ENCODE results near the gene ZNF217. TPM values are rescaled to one million over a fixed set of nuclear protein-coding genes. Genes with fewer than 3 reads are reported as not detected.
"Not testable (repeated sequence)": the region's sequence is repeated elsewhere in the genome, so short reads cannot be mapped to it uniquely, and the experiment has no call there.

ZNF217 gene
- polyA plus RNA-seq, 2 of the 4 experiments (the other 2 are of a cell fraction) = 22.2 to 30.5 TPM

DNA sequence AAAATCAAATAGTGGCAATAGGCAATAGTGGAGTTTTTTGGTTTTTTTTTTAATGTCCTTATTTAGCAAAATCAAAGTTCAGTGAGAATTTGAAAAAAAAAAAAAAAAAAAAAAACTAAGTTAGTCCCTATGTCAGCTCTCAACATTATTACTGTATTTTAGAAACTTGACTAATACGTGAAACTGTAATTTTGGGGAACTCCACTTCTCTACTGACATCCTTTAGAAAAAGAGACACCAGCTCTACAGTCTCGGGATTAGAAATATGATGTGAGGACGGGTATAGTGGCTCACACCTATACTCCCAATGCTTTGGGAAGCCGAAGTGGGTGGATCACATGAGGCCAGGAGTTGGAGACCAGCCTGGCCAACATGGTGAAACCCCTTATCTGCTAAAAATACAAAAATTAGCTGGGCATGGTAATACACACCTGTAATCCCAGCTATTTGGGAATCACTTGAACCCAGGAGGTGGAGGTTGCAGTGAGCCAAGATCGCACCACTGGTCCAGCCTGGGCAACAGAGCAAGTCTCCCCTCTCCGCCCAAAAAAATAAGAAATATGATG, 8.6 kb downstream of the ZNF217 start:
- WGBS (ENCODE audit: missing lambda C conversion rate) = 83% methylated on average over 6 of the region's 6 CpGs
- POLR2A ChIA-PET = interaction anchor here (0.7 kb wide), 1 partner anchor 356 kb away, joined by 3 read pairs; no protein-coding TSS in a partner anchor
- H3K9me3 ChIP-seq; DNase-seq (ENCODE audit: low read depth in 1 of 2, low spot score in 1 of 2); FAIRE-seq; H3K4me3 ChIP-seq; ATAC-seq: not testable (repeated sequence)
- peak overlapping the region; percentile 1 to 80; a peak in 5 of 6 replicates for H3K27ac ChIP-seq
- peak overlapping the region; percentile 99 for H3K4me2 ChIP-seq
- CTCF ChIA-PET = interaction anchor here (0.7 to 1.2 kb wide), 2 partner anchors 11 to 330 kb away, joined by 3 read pairs; no protein-coding TSS in a partner anchor
- peaks cover 92% of the 10 kb centered on the region for H3K4me1 ChIP-seq

DNA sequence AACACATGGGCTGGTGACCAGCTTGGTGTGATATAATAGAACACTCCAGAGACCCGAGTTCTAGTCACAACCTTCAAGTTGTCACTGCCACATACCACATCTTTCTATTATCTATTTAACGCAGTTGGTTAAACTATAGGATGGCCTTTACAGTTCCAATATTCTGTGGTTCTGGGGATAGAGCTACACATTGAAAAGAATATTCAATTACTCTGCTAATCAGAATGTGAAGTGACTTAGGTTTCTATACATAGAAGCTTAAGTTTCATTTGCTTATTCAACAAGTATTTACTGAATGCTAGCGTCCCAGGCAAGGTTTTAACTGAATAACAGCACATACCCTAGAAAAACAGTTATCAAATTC, 9.1 kb downstream of the ZNF217 start:
- POLR2A ChIA-PET = interaction anchor here (0.7 kb wide), 1 partner anchor 357 kb away, joined by 3 read pairs; no protein-coding TSS in a partner anchor
- H3K27ac ChIP-seq = peak overlapping the region; percentile 68 to 87
- peaks cover 93% of the 10 kb centered on the region for H3K4me1 ChIP-seq
- not testable (repeated sequence) for FAIRE-seq; DNase-seq (ENCODE audit: low read depth in 1 of 2, low spot score in 1 of 2); H3K9me3 ChIP-seq; H3K4me3 ChIP-seq; ATAC-seq
- 31% methylated on average over 3 of the region's 3 CpGs for WGBS (ENCODE audit: missing lambda C conversion rate)
- CTCF ChIA-PET = interaction anchor here (0.7 kb wide), 1 partner anchor 12 kb away, joined by 3 read pairs; no protein-coding TSS in a partner anchor
- peak overlapping the region; percentile 99 for H3K4me2 ChIP-seq

DNA sequence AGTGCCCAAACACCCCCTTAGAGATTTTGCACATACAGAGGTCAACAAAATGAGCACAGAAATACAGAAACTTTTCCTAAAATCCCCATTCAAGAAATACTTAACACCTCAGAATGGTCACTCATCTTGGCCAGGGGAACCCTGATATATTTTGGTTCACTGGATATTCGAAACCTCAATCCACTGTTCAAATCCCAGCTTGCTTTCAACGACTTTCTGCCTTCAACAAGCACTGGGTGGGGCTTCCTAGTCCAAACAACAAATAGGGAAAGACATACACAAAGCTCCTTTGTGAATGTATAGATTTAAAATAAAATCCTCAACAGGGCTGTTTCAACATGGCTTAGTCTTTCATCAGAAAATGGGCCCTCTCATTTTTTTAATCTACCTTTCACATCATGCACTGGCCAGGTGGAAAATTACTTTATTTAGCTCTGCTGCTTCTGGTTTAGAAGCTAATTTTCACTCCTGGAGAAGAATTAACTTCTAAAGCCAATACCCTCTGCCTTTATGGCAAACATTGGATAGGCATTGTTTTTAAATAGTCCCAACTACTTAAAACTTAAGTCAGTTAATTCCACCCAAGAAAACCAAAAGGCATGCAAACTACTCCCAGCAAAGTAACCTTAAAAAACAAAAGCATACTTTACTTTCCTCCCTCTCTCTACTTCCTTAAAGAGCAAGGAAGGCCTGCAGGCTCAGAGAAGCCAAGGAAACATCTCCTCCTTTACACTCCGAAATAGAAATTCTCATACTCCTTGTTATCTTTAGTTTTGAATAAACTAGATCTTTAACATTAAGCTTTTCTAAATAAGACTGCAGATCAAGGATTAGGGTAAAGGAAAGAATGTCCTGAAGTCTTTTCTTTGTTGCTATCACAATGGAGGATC, 9.7 kb downstream of the ZNF217 start:
- H3K9me3 ChIP-seq; DNase-seq (ENCODE audit: low read depth in 1 of 2, low spot score in 1 of 2); ATAC-seq; H3K4me3 ChIP-seq; FAIRE-seq: not testable (repeated sequence)
- 23% methylated on average over 3 of the region's 3 CpGs for WGBS (ENCODE audit: missing lambda C conversion rate)
- ChIA-PET CTCF (interaction anchor here (0.7 to 8.9 kb wide), 5 partner anchors 11 to 355 kb away, joined by 3 to 120 read pairs (median 5); no protein-coding TSS in a partner anchor), POLR2A (interaction anchor here (0.7 to 2.0 kb wide), 5 partner anchors 10 to 357 kb away, joined by 3 to 18 read pairs (median 5); partner anchors contain the start of gene ZNF217)
- peak overlapping the region; percentile 99 for H3K4me2 ChIP-seq
- peaks cover 94% of the 10 kb centered on the region for H3K4me1 ChIP-seq
- H3K27ac ChIP-seq = peak overlapping the region; percentile 68 to 87

DNA sequence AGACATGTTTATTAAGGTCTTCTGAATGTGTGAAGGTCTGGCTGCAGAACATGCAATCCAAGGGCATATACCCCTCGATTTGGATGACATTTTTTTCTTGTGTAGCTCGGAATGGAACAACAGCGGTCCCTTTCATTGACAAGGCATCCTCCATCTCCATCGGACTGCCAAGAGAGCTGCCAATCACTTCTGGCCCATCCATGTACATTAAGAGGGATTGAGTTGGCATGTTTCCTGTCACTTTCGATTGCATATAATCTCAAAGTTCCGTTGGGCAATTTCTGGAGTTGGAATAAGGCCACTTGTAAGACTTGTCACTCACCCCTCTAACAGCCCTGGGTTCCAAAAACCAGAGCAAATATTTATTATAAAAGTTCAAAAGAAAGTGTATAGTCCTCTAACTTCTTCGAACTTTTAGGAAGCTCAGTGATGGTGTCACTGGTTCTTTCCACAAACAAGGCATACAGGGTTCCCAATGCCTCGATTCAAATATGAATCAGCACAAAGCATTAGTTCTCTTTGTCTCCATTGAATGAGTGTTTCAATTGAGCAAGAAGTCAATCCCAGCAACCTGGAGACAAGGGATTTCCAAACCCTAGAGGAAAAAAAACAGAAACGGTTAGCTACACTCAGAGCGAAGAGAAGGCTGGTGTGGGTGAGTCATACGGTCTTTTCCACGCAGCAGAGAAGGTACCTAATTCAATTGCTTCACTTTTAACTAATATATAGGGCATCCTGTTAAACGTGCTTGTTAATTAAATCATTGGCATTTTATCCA, 10.9 kb downstream of the ZNF217 start:
- ATAC-seq = peak; percentile 65 to 70
- Histone ChIP-seq H3K27ac (peak overlapping the region; percentile 68 to 87), H3K4me1 (peaks cover 95% of the 10 kb centered on the region), H3K4me3 (no peak overlapping the region), H3K9me3 (no peaks in the 10 kb centered on the region), H3K4me2 (peak overlapping the region; percentile 99)
- TF ChIP-seq EP300 (IDR thresholded peaks at IDR 0.05) = peak in 1 of 2 experiments; percentile 20; a peak in 1 of 5 replicates
- no peak for TF ChIP-seq ZC3H11A (IDR thresholded peaks at IDR 0.05)
- peak; percentile 72 for TF ChIP-seq MAFK (IDR thresholded peaks at IDR 0.05; ENCODE audit: partially characterized antibody)
- peak; percentile 21 to 54; a peak in 1 of 5 replicates for TF ChIP-seq JUN (IDR thresholded peaks at IDR 0.05)
- TF ChIP-seq GATA3 (IDR thresholded peaks at IDR 0.05; ENCODE audit: borderline replicate concordance) = no peak
- TF ChIP-seq CEBPB (IDR thresholded peaks at IDR 0.05) = peak; percentile 68 to 74; a peak in 3 of 4 replicates
- TF ChIP-seq, protein P1, sequence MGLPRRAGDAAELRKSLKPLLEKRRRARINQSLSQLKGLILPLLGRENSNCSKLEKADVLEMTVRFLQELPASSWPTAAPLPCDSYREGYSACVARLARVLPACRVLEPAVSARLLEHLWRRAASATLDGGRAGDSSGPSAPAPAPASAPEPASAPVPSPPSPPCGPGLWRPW (IDR thresholded peaks at IDR 0.05) = 0 out of 2 replicates have a peak, but pooled peaks have one; percentile 17
- TF ChIP-seq FOSL2 (IDR thresholded peaks at IDR 0.05) = peak; percentile 48; the same call in 1 of the 2 replicates
- TF ChIP-seq FOSL2 (CRISPR knock-in tag; IDR thresholded peaks at IDR 0.05) = peak; percentile 94
- peak; percentile 61 for TF ChIP-seq JUNB (IDR thresholded peaks at IDR 0.05)
- ChIA-PET POLR2A (interaction anchor here (0.5 to 2.0 kb wide), 8 partner anchors 9 to 380 kb away, joined by 3 to 18 read pairs (median 4); partner anchors contain the start of gene ZNF217), CTCF (interaction anchor here (1.1 to 8.9 kb wide), 5 partner anchors 12 to 356 kb away, joined by 3 to 120 read pairs (median 5); no protein-coding TSS in a partner anchor)
- no peak for FAIRE-seq
- WGBS (ENCODE audit: missing lambda C conversion rate) = 36% methylated on average over 13 of the region's 13 CpGs
- peak; percentile 71 to 78 for DNase-seq (ENCODE audit: low read depth in 1 of 2, low spot score in 1 of 2)

DNA sequence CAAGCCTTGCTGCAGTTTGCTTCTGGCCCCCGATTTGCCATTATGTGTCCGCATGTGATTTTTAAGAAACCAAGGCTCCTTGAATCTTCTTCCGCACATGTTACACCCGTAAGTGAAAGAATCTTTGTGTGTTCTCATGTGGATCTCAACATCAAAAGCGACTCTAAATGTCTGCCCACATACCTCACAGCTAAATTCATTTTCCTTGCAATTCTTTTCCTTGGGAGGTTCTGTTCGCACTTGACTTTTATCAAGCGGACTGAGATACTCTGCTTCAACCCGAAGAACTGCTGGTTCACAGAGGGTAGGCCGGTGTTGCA, 11.4 kb downstream of the ZNF217 start:
- ChIA-PET CTCF (interaction anchor here (1.1 to 8.9 kb wide), 7 partner anchors 11 to 356 kb away, joined by 3 to 120 read pairs (median 5); partner anchors contain the start of gene ZNF217), POLR2A (interaction anchor here (1.0 to 2.0 kb wide), 6 partner anchors 10 to 358 kb away, joined by 3 to 18 read pairs (median 4); partner anchors contain the start of gene ZNF217)
- Histone ChIP-seq H3K4me3 (no peak overlapping the region), H3K27ac (peak overlapping the region; percentile 68 to 87), H3K9me3 (no peaks in the 10 kb centered on the region), H3K4me2 (peak overlapping the region; percentile 99), H3K4me1 (peaks cover 96% of the 10 kb centered on the region)
- TF ChIP-seq, protein P2, sequence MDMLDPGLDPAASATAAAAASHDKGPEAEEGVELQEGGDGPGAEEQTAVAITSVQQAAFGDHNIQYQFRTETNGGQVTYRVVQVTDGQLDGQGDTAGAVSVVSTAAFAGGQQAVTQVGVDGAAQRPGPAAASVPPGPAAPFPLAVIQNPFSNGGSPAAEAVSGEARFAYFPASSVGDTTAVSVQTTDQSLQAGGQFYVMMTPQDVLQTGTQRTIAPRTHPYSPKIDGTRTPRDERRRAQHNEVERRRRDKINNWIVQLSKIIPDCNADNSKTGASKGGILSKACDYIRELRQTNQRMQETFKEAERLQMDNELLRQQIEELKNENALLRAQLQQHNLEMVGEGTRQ (IDR thresholded peaks at IDR 0.05) = no peak
- no peak for TF ChIP-seq MYC (IDR thresholded peaks at IDR 0.05; ENCODE audit: borderline replicate concordance, low read length)
- TF ChIP-seq HOXB13 (CRISPR knock-in tag; IDR thresholded peaks at IDR 0.05; ENCODE audit: low read depth) = no peak
- TF ChIP-seq EP300 (IDR thresholded peaks at IDR 0.05) = no peak
- no peak for TF ChIP-seq SREBF2 (IDR thresholded peaks at IDR 0.05)
- DNase-seq (ENCODE audit: low read depth in 1 of 2, low spot score in 1 of 2) = no peak
- no peak for ATAC-seq
- WGBS (ENCODE audit: missing lambda C conversion rate) = 95% methylated on average over 9 of the region's 9 CpGs
- no peak for FAIRE-seq

All from A549 (cell line).